Colonic mucosa (tissue), 4 donors: ENCODE measurements around the gene GAN. TPM values are rescaled to one million over a fixed set of nuclear protein-coding genes. Genes with fewer than 3 reads are reported as not detected.

Experiments
- DNase-seq: peaks from one replicate; pipeline ENCODE4 v3.0.0-alpha.2; 2020
- H3K27ac ChIP-seq: fragments of 200-600 bp; one replicate; pipeline ENCODE4 v1.8.0; 2021
- H3K27me3 ChIP-seq: fragments of 200-600 bp; one replicate; pipeline ENCODE4 v1.8.0; 2021
- H3K36me3 ChIP-seq: fragments of 200-600 bp; one replicate; pipeline ENCODE4 v1.8.0; 2021
- H3K4me1 ChIP-seq: fragments of 200-600 bp; one replicate; pipeline ENCODE4 v1.8.0; 2021; ENCODE audit warnings: mild to moderate bottlenecking
- H3K4me3 ChIP-seq: fragments of 200-600 bp; one replicate; pipeline ENCODE4 v1.8.0; 2021
- H3K9ac ChIP-seq, 2 donors: one replicate each; pipeline ENCODE4 v1.7.0; 2013; ENCODE audit warnings: control low read depth in 2 of 2, low read depth in 2 of 2, low read length in 2 of 2
- H3K9me3 ChIP-seq: fragments of 200-600 bp; one replicate; pipeline ENCODE4 v1.8.0; 2021
- CTCF ChIP-seq: fragments of 200-600 bp; IDR thresholded peaks from one replicate; pipeline ENCODE4 v1.8.0; 2022; ENCODE audit warnings: antibody characterized with exemption, mild to moderate bottlenecking
- intact Hi-C: fragments of 100-400 bp; cut with DNase I; formaldehyde crosslinking; loops from one replicate; pipeline ENCODE4 v1.14.1; 2022
- total RNA-seq, 2 donors: library from RNA; stranded (reverse); fragmentation: NEBNext Ultra II Directional in 1 of 2; extraction: Animal tissue kit (Norgen Biotek cat#: 25700) in 1 of 2; gene quantifications; one replicate each; pipeline ENCODE4 v1.2.1, GENCODE V29; 2021
- donor health status: healthy.
- donor health status: DM: no; HTN: no; CAD: no.
- donor health status: DM: no; HTN: no; CAD: no.

GAN gene
- total RNA-seq, 2 donors from 2014 or later, result 13.6 to 21.5 TPM

DNA sequence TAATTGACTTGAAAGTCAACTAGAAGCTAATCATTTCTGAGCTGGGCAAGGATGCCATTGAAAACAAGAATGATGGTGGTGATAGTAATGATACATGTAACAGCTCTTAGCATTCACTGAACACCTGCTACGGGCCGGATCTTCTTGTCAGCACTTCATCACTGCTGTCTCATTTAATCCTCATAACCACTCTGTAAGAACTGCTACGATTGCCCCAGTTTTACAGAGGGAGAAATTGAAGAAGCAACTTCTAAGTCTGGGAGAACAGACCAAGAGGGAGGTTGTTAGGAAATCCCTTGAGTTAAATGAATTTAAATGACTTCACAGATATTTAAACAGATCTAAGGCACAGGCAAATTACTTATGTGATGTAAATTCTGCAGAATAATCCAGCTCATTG is 7.0 kb upstream of the GAN start:
- no peak overlapping the region for H3K27ac ChIP-seq
- no peak overlapping the region for H3K9ac ChIP-seq
- TF ChIP-seq CTCF, result no peak
- H3K27me3 ChIP-seq, result no peaks in the 10 kb centered on the region
- H3K4me1 ChIP-seq, result no peaks in the 10 kb centered on the region
- no peaks in the 10 kb centered on the region for H3K9me3 ChIP-seq
- intact Hi-C loops, result no loop called here
- no peak for DNase-seq
- no peaks in the 10 kb centered on the region for H3K36me3 ChIP-seq
- no peak overlapping the region for H3K4me3 ChIP-seq

- no peak overlapping the region for H3K4me3 ChIP-seq
- intact Hi-C loops, result loop anchor here (10.0 kb wide), 1 partner anchor 45 kb away; no protein-coding TSS in a partner anchor
- no peak for DNase-seq
- no peaks in the 10 kb centered on the region for H3K27me3 ChIP-seq
- no peak overlapping the region for H3K9ac ChIP-seq
- H3K27ac ChIP-seq, result no peak overlapping the region
- H3K9me3 ChIP-seq, result no peaks in the 10 kb centered on the region
- H3K4me1 ChIP-seq, result peaks cover 8% of the 10 kb centered on the region
- no peak for TF ChIP-seq CTCF
- no peaks in the 10 kb centered on the region for H3K36me3 ChIP-seq
Observed at GRCh38 chr16:81310045-81310644, 4.6 kb upstream of the GAN start.

GRCh38 chr16:81311762-81312161 is 3.0 kb upstream of the GAN start:
- no peak overlapping the region for H3K4me3 ChIP-seq
- TF ChIP-seq CTCF, result no peak
- no peak overlapping the region for H3K9ac ChIP-seq
- no peaks in the 10 kb centered on the region for H3K27me3 ChIP-seq
- no peaks in the 10 kb centered on the region for H3K36me3 ChIP-seq
- H3K27ac ChIP-seq, result no peak overlapping the region
- no peaks in the 10 kb centered on the region for H3K9me3 ChIP-seq
- no peak for DNase-seq
- intact Hi-C loops, result loop anchor here (10.0 kb wide), 1 partner anchor 47 kb away; no protein-coding TSS in a partner anchor
- H3K4me1 ChIP-seq, result peaks cover 8% of the 10 kb centered on the region

- no peaks in the 10 kb centered on the region for H3K36me3 ChIP-seq
- peaks cover 8% of the 10 kb centered on the region for H3K4me1 ChIP-seq
- H3K4me3 ChIP-seq, result peak overlapping the region; percentile 88
- TF ChIP-seq CTCF, result no peak
- H3K27ac ChIP-seq, result peak overlapping the region; percentile 89
- H3K9me3 ChIP-seq, result no peaks in the 10 kb centered on the region
- H3K27me3 ChIP-seq, result no peaks in the 10 kb centered on the region
- peak overlapping the region; percentile 94 to 96 for H3K9ac ChIP-seq
- intact Hi-C loops, result loop anchor here (10.0 kb wide), 1 partner anchor 49 kb away; no protein-coding TSS in a partner anchor
- peak; percentile 25 for DNase-seq
Observed at GRCh38 chr16:81313701-81314602, 810 bp upstream of the GAN start.

DNA sequence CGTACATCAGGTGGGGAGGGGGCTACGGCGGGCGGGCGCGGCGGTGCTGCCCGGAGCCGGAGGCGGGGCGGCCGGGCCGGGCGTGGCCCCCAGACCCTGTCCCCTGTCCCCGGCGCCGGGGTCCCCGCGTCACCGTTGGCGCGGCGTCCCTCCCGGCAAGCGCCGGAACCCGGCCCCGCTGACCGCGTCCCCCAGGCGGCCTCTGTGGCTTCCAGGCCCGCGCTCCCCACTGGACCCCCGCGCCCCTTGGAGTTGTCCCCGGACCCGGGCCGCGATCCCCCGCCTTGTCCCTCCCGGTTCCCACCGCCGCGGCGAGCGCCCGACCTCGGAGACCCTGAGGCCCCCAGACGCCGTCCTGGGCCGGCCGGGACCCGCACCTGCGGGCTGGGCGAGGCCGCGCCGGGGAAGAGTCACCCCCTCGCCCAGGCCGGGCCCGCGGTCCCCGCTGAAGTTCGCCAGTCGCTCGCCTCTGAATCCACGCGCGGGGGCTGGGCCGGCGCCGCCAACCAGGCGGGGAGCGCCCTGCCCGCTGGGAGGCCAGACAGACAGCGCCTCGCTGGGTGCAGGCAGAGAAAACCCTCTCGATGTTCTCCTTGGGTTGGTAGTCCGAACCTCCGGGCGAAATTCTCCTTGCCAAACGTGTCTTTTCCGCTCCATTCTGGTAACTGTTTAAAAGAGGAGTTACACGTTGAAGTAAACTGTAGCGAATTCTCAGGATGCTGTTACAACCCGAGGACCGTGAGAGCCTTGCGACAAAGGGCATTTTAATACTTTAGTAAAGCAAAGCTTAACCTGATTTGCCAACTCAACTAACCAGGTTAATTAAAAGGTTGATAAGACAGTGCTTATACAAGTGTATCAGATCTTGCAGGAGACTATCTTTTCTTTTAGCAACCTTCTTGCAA is 761 bp downstream of the GAN start:
- no peak for TF ChIP-seq CTCF
- Histone ChIP-seq H3K4me1 (peaks cover 8% of the 10 kb centered on the region), H3K9me3 (no peaks in the 10 kb centered on the region), H3K27me3 (no peaks in the 10 kb centered on the region), H3K4me3 (peak overlapping the region; percentile 88), H3K9ac (peak overlapping the region; percentile 94 to 96), H3K27ac (peak overlapping the region; percentile 89), H3K36me3 (no peaks in the 10 kb centered on the region)
- intact Hi-C loops, result loop anchor here (5.0 to 10.0 kb wide), 2 partner anchors 51 to 218 kb away; partner anchors contain the start of gene GCSH
- DNase-seq, result peak; percentile 67
